ENCODE measurements around the gene MRPS30. TPM values are rescaled to one million over a fixed set of nuclear protein-coding genes. Genes with fewer than 3 reads are reported as not detected.
"Not testable (repeated sequence)": the region's sequence is repeated elsewhere in the genome, so short reads cannot be mapped to it uniquely, and the experiment has no call there.

The MRPS30 gene
- total RNA-seq: 10 to 100 TPM; 43.5 to 47.2 (median 46.1) TPM
- long read RNA-seq, donor 1, transcript MRPS30-202 (5 exons, 1,678 nt): major isoform, 25 of 27 reads
- long read RNA-seq, donor 1, partial matches to known transcripts: 0 of 27 reads
- long read RNA-seq, donor 1, other reads (novel, unspliced or antisense): 2 of 27 reads
- long read RNA-seq, donor 2, transcript MRPS30-202 (5 exons, 1,678 nt): major isoform, 23 of 26 reads
- long read RNA-seq, donor 2, partial matches to known transcripts: 3 of 26 reads
- long read RNA-seq, donor 2, other reads (novel, unspliced or antisense): 0 of 26 reads

GRCh38 chr5:44808435-44809214 is at the start of gene MRPS30:
Gene MRPS30, plus strand, starts transcription at chr5:44808947. Its CDS starts 16 bp downstream, at chr5:44808963.
- ATAC-seq (peak; percentile 99), DNase-seq (peak; percentile 87 to 96 (median 89))
- TF ChIP-seq, protein P1, sequence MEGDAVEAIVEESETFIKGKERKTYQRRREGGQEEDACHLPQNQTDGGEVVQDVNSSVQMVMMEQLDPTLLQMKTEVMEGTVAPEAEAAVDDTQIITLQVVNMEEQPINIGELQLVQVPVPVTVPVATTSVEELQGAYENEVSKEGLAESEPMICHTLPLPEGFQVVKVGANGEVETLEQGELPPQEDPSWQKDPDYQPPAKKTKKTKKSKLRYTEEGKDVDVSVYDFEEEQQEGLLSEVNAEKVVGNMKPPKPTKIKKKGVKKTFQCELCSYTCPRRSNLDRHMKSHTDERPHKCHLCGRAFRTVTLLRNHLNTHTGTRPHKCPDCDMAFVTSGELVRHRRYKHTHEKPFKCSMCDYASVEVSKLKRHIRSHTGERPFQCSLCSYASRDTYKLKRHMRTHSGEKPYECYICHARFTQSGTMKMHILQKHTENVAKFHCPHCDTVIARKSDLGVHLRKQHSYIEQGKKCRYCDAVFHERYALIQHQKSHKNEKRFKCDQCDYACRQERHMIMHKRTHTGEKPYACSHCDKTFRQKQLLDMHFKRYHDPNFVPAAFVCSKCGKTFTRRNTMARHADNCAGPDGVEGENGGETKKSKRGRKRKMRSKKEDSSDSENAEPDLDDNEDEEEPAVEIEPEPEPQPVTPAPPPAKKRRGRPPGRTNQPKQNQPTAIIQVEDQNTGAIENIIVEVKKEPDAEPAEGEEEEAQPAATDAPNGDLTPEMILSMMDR (IDR thresholded peaks at IDR 0.05): peak; percentile 23
- intact Hi-C loops (cut with DNase I, micrococcal nuclease): no loop called here
- peaks cover 9% of the 10 kb centered on the region for H3K4me1 ChIP-seq (ENCODE audit: low read depth)
- peak within 1 kb of the TSS; percentile 91 for H3K4me3 ChIP-seq
- H3K9me3 ChIP-seq: no peaks in the 10 kb centered on the region
- H3K36me3 ChIP-seq (ENCODE audit: low read depth): no peaks in the 10 kb centered on the region

DNA sequence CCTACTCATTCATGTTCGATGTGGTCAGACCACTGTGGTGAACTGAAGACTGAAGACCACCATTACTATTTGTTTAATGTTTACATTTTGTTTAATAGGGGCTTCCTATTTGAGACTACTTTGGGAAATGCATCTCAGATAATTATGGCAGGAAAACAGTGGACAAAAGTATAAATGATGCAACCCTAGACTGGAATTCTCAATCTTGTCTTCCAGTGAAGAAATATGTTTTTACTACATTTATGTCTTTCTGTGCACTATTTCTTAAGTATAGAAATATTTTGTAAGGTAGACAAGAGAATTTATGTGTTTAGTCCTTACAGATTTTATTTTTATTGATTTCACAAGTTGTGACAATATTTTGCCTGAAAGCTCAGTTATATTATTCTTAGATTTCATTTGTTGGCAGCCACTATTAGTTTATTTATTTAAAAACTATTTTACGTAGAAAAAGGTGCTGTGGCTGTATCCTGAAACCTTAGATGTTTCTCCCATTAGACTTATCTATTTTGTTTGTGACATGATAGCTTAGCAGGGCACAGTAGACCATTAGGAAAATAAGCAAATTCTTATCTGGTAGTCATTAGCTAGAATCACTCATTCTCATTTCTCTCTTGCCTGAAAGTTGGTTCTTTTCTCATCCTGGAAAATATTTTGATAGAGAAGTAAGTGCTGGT is 39.4 kb upstream of the MRPS30 start:
- no peak for DNase-seq
- TF ChIP-seq, protein P1 (IDR thresholded peaks at IDR 0.05): no peak
- intact Hi-C loops (cut with DNase I, micrococcal nuclease): no loop called here
- Histone ChIP-seq H3K9me3 (no peaks in the 10 kb centered on the region), H3K4me1 (ENCODE audit: low read depth) (no peaks in the 10 kb centered on the region), H3K36me3 (ENCODE audit: low read depth) (no peaks in the 10 kb centered on the region), H3K4me3 (no peak overlapping the region)
- ATAC-seq: no peak

DNA sequence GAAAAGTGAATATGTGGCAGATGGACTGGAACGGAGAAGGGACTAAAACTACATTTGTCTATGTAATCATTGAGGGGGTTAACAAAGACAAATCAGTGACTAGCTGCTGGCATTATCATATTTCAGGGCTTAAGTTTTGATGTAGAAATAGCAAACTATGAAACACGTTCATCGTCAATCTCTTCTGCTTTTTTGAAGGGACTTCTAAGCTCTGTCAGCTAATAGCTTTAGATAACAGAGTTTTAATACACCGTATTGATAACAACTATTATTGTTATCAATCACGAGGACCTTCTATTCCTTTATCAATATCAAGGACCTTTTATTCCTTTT is 38.9 kb upstream of the MRPS30 start:
- no peaks in the 10 kb centered on the region for H3K4me1 ChIP-seq (ENCODE audit: low read depth)

DNA sequence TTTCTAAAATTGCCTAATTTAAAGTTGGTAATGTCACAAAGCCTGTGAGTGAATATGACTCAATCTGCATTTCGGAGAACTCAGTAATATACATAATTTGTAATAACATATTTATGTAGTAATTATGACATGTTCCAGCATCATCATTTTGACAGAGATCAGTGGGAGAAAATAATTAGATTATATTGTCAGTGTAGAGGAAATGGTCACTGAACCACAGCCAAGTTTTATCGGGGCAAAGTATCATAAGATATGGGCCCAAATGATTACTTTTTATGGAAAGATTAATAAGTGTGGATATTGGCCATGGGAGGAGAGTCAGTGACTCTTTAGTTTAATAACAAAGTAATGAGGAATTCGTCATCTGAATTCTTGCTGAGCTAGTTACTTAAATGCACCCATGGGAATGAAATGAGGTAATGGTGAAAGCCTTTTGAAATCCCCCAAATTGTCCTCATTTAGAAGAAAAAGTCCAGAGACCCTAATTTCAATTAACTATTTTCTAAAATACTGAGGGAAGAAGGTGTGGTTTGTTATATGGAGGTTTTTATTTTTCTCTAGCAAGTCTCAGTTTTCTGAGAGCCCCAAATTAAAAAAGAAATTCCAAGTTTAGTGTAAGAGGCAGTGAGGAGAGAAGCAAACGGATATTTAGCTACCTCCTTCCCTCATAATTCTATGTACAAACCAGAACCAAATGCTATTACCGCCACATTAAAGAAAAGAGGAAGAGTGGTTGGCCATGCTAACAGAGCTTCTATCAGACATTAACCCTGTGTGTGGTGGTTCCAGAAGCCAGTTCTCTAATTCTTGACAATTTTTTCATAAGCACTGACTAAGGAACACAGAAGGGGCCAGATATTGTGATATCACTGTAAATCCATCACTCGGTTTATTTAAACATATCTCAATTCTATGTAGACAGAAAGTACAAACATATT is 37.7 kb upstream of the MRPS30 start:
- Histone ChIP-seq H3K4me3 (no peak overlapping the region), H3K36me3 (ENCODE audit: low read depth) (no peaks in the 10 kb centered on the region), H3K9me3 (no peaks in the 10 kb centered on the region), H3K4me1 (ENCODE audit: low read depth) (no peaks in the 10 kb centered on the region)
- no peak for ATAC-seq
- TF ChIP-seq, protein P1 (IDR thresholded peaks at IDR 0.05): no peak
- intact Hi-C loops (cut with DNase I, micrococcal nuclease): loop anchor here in 1 of 2 donors (10.0 kb wide), 1 partner anchor 1036 kb away; no protein-coding TSS in a partner anchor
- DNase-seq: no peak

More for the DNA sequence above, 38.9 kb upstream of the MRPS30 start:
- intact Hi-C loops (cut with DNase I, micrococcal nuclease): loop anchor here in 1 of 2 donors (10.0 kb wide), 1 partner anchor 1035 kb away; no protein-coding TSS in a partner anchor
- no peak for DNase-seq
- Histone ChIP-seq H3K9me3 (no peaks in the 10 kb centered on the region), H3K36me3 (ENCODE audit: low read depth) (no peaks in the 10 kb centered on the region), H3K4me3 (no peak overlapping the region)
- ATAC-seq: no peak
- TF ChIP-seq, protein P1 (IDR thresholded peaks at IDR 0.05): no peak

DNA sequence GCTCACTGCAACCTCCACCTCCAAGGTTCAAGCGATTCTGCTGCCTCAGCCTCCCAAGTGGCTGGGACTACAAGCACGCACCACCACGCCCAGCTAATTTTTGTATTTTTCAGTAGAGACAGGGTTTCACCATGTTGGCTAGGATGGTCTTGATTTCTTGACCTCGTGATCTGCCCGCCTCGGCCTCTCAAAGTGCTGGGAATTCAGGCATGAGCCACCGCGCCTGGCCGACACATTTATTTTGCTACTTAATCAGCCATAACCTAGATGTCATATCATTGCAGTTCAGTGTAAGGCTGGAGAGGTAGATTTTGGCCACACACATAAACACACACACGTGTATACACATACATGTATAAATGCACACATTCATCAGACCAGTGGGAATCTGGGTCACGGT is 36.4 kb upstream of the MRPS30 start:
- DNase-seq; H3K4me1 ChIP-seq (ENCODE audit: low read depth); H3K4me3 ChIP-seq; H3K9me3 ChIP-seq; H3K36me3 ChIP-seq (ENCODE audit: low read depth); ATAC-seq: not testable (repeated sequence)
- intact Hi-C loops (cut with DNase I, micrococcal nuclease): loop anchor here in 1 of 2 donors (10.0 kb wide), 1 partner anchor 1038 kb away; no protein-coding TSS in a partner anchor

All from mucosa of descending colon (tissue), 3 donors.